ENCODE results near the gene SOX15.

The SOX15 gene

DNA sequence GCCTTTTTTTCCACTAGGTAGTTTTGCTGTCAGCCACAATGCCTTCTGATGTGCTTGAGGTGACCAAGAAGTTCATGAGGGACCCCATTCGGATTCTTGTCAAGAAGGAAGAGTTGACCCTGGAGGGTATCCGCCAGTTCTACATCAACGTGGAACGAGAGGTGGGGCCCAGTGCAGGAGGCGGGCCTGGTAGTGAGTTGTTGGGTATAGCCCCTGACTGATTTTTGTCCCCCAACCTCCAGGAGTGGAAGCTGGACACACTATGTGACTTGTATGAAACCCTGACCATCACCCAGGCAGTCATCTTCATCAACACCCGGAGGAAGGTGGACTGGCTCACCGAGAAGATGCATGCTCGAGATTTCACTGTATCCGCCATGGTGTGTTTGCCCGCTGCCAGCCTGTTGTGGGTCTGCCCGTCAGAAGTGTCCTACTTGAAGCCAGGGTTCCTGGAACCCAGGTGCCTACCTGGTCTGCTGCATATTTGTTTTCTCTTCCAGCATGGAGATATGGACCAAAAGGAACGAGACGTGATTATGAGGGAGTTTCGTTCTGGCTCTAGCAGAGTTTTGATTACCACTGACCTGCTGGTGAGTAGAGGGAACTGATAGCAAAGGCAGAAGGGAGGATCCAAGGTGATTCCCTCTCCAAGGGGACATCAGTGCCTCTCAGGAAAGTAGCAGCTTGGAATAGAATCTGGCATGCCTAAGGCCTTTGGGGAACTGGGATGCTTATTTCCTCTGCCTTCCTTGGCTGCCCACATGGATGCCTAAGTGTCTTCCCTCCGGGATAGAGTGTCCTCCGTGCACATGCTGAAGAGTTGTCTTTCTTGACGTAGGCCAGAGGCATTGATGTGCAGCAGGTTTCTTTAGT, 12.3 kb downstream of the SOX15 start (continued):
- TF ChIP-seq, protein P1, sequence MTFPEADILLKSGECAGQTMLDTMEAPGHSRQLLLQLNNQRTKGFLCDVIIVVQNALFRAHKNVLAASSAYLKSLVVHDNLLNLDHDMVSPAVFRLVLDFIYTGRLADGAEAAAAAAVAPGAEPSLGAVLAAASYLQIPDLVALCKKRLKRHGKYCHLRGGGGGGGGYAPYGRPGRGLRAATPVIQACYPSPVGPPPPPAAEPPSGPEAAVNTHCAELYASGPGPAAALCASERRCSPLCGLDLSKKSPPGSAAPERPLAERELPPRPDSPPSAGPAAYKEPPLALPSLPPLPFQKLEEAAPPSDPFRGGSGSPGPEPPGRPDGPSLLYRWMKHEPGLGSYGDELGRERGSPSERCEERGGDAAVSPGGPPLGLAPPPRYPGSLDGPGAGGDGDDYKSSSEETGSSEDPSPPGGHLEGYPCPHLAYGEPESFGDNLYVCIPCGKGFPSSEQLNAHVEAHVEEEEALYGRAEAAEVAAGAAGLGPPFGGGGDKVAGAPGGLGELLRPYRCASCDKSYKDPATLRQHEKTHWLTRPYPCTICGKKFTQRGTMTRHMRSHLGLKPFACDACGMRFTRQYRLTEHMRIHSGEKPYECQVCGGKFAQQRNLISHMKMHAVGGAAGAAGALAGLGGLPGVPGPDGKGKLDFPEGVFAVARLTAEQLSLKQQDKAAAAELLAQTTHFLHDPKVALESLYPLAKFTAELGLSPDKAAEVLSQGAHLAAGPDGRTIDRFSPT (tag by site-specific recombination; IDR thresholded peaks at IDR 0.05), result peak; percentile 20; the same call in 1 of the 2 replicates
- TF ChIP-seq, protein P2, sequence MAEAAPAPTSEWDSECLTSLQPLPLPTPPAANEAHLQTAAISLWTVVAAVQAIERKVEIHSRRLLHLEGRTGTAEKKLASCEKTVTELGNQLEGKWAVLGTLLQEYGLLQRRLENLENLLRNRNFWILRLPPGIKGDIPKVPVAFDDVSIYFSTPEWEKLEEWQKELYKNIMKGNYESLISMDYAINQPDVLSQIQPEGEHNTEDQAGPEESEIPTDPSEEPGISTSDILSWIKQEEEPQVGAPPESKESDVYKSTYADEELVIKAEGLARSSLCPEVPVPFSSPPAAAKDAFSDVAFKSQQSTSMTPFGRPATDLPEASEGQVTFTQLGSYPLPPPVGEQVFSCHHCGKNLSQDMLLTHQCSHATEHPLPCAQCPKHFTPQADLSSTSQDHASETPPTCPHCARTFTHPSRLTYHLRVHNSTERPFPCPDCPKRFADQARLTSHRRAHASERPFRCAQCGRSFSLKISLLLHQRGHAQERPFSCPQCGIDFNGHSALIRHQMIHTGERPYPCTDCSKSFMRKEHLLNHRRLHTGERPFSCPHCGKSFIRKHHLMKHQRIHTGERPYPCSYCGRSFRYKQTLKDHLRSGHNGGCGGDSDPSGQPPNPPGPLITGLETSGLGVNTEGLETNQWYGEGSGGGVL (tag by site-specific recombination; IDR thresholded peaks at IDR 0.05), result no peak
- TF ChIP-seq ZNF335 (tag by site-specific recombination; conservative IDR thresholded peaks at IDR 0.05), result 0 out of 2 replicates have a peak, but pooled peaks have one; percentile 37
- no peak for TF ChIP-seq ZNF585B (tag by site-specific recombination; IDR thresholded peaks at IDR 0.05)
- TF ChIP-seq ZNF140 (tag by site-specific recombination; IDR thresholded peaks at IDR 0.05), result no peak
- 0 out of 2 replicates have a peak, but pooled peaks have one; percentile 45 for TF ChIP-seq ZNF629 (tag by site-specific recombination; IDR thresholded peaks at IDR 0.05)
- no peak for TF ChIP-seq ZNF350 (tag by site-specific recombination; IDR thresholded peaks at IDR 0.05)

DNA sequence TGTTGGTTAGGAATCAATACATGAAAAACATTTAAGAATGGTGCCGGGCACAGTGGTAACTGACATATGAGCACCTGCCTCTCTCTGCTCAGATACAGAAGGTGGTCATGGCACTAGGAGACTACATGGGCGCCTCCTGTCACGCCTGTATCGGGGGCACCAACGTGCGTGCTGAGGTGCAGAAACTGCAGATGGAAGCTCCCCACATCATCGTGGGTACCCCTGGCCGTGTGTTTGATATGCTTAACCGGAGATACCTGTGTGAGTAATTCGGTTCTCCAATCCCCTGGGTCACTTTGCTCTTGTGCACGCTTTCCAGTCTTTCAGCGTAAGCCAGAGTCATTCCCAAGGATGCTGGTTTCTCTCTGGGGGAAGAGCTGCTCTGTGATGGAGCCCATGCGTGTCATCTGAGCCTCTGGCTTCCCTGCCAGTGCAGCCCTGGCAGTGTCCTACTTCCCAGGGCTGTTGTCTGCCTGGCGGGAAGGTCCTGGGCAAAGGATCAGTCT, 13.4 kb downstream of the SOX15 start:
- POLR2A ChIA-PET, result interaction anchor here (0.6 to 8.2 kb wide), 5 partner anchors 9 to 247 kb away, joined by 3 to 98 read pairs (median 3); partner anchors contain the start of genes MPDU1, TP53 and WRAP53
- H3K27ac ChIP-seq (ENCODE audit: extremely low read depth, low read depth, low read length), result 0 out of 2 replicates have a peak overlapping the region, but pooled peaks have one; percentile 20
- H3K36me3 ChIP-seq (ENCODE audit: control insufficient read depth in 2 of 2, insufficient read depth in 1 of 2, low read length in 2 of 2), result peaks cover 39 to 81% of the 10 kb centered on the region in 2 experiments
- H3K4me1 ChIP-seq (ENCODE audit: control insufficient read depth, insufficient read depth, low read length), result peaks cover 5% of the 10 kb centered on the region
- CTCF ChIA-PET, result interaction anchor here (1.0 to 1.3 kb wide), 3 partner anchors 10 to 16 kb away, joined by 3 read pairs; partner anchors contain the start of gene SENP3
- TF ChIP-seq ZBTB17 (tag by site-specific recombination; IDR thresholded peaks at IDR 0.05) (peak; percentile 43; the same call in 1 of the 2 replicates), ZBTB8A (tag by site-specific recombination; IDR thresholded peaks at IDR 0.05) (no peak), MZF1 (tag by site-specific recombination; IDR thresholded peaks at IDR 0.05; ENCODE audit: borderline replicate concordance) (no peak), ZNF670 (tag by site-specific recombination; IDR thresholded peaks at IDR 0.05; ENCODE audit: low read depth) (no peak), HOXA7 (CRISPR knock-in tag; IDR thresholded peaks at IDR 0.05; ENCODE audit: borderline replicate concordance) (no peak), ZNF600 (tag by site-specific recombination; IDR thresholded peaks at IDR 0.05) (peak; percentile 82), ZFP41 (tag by site-specific recombination; IDR thresholded peaks at IDR 0.05; ENCODE audit: borderline replicate concordance) (no peak), ZNF404 (tag by site-specific recombination; IDR thresholded peaks at IDR 0.05) (no peak), ZNF391 (tag by site-specific recombination; IDR thresholded peaks at IDR 0.05; ENCODE audit: borderline replicate concordance, low read depth) (no peak), ZNF792 (tag by site-specific recombination; IDR thresholded peaks at IDR 0.05) (no peak), ZFHX2 (tag by site-specific recombination; conservative IDR thresholded peaks at IDR 0.05) (no peak), ZNF114 (tag by site-specific recombination; IDR thresholded peaks at IDR 0.05) (no peak), ZNF596 (tag by site-specific recombination; IDR thresholded peaks at IDR 0.05) (no peak)
- TF ChIP-seq, protein P3, sequence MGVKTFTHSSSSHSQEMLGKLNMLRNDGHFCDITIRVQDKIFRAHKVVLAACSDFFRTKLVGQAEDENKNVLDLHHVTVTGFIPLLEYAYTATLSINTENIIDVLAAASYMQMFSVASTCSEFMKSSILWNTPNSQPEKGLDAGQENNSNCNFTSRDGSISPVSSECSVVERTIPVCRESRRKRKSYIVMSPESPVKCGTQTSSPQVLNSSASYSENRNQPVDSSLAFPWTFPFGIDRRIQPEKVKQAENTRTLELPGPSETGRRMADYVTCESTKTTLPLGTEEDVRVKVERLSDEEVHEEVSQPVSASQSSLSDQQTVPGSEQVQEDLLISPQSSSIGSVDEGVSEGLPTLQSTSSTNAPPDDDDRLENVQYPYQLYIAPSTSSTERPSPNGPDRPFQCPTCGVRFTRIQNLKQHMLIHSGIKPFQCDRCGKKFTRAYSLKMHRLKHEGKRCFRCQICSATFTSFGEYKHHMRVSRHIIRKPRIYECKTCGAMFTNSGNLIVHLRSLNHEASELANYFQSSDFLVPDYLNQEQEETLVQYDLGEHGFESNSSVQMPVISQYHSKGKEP (tag by site-specific recombination; IDR thresholded peaks at IDR 0.05), result no peak
- TF ChIP-seq, protein P4, sequence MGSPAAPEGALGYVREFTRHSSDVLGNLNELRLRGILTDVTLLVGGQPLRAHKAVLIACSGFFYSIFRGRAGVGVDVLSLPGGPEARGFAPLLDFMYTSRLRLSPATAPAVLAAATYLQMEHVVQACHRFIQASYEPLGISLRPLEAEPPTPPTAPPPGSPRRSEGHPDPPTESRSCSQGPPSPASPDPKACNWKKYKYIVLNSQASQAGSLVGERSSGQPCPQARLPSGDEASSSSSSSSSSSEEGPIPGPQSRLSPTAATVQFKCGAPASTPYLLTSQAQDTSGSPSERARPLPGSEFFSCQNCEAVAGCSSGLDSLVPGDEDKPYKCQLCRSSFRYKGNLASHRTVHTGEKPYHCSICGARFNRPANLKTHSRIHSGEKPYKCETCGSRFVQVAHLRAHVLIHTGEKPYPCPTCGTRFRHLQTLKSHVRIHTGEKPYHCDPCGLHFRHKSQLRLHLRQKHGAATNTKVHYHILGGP (tag by site-specific recombination; IDR thresholded peaks at IDR 0.05), result no peak
- no peaks in the 10 kb centered on the region for H3K9me3 ChIP-seq (ENCODE audit: control insufficient read depth, insufficient read depth, low read depth, low read length)
- no peak overlapping the region for H3K4me3 ChIP-seq (ENCODE audit: low read depth, low read length)
